ENCODE results near the gene ADARB2. TPM values are rescaled to one million over a fixed set of nuclear protein-coding genes. Genes with fewer than 3 reads are reported as not detected.

ADARB2 gene
- total and polyA plus RNA-seq, 11 donors, result 0.07 to 1.2 (median 0.28) TPM; not detected in 4

DNA sequence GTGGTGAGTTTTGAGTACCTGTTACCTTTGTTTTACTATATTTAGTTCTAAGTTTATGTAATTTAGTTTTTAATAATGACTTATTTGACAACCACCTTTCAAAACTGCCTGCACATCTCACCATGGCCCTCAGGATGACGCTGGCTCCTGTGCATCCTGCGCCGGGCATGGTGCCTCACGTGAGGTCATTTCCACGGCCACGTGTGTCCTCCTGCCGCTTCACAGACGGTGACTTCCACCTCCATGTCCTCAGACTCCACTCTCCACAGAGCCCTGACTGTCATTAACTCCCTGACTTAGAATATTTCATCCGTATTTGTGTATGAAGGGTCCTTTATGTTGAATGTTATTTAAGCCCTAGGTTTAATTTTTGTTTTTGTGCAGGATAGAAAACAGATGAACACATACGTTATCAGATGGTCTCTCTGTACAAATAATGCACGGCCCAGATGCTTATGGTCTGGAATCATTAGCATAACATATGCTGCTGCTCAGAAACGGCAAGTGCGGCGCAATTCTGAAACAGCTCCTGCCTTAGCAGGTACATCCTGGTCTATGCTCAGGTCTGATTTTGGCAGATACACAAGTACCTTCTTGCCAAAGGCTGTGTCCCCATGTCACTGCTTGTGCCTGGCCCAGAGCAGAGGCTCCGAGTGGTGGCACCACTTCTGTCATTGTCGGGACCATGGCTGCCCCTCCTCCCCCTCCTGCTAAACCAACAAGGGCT is 525.3 kb downstream of the ADARB2 start:
- Histone ChIP-seq H3K4me1 (no peaks in the 10 kb centered on the region), H3K27me3 (no peaks in the 10 kb centered on the region), H3K27ac (no peak overlapping the region), H3K4me3 (no peak overlapping the region), H3K36me3 (no peaks in the 10 kb centered on the region), H3K9me3 (no peaks in the 10 kb centered on the region)
- TF ChIP-seq POLR2A (IDR thresholded peaks at IDR 0.05) (no peak), CTCF (IDR thresholded peaks at IDR 0.05) (no peak)
- 81 to 86% (median 83%) methylated on average over 15 to 16 of the region's 16 CpGs for WGBS, 4 donors
- DNase-seq (no peak), ATAC-seq (no peak)
- intact Hi-C loops (cut with DNase I), result no loop called here

DNA sequence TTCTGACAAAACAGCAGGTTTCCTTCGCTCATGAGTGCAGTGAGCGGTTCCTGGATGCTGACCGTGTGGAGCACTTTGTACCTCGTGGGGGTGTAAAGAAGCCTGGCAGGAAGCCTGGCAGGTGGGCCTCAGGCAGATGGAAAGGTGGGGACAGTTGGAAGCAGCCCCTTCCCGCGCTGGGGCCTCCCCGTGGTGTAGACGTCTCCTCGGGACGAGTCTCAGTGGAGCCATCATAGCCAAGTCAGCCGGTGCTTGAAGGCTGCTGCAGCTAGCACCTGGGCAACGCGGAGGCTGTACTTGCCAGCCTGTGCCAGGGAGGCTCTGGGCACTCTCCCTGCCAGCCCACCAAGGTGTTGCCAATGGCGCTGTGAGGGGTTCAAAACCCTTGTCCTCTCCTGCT is 526.7 kb downstream of the ADARB2 start:
- no peak for TF ChIP-seq CTCF (IDR thresholded peaks at IDR 0.05)
- no peak for TF ChIP-seq POLR2A (IDR thresholded peaks at IDR 0.05)
- DNase-seq, result no peak
- H3K36me3 ChIP-seq, result no peaks in the 10 kb centered on the region
- intact Hi-C loops (cut with DNase I), result no loop called here
- no peak overlapping the region for H3K27ac ChIP-seq
- H3K27me3 ChIP-seq, result no peaks in the 10 kb centered on the region
- WGBS, 4 donors, result 56 to 66% (median 65%) methylated on average over 14 of the region's 14 CpGs
- ATAC-seq, result no peak
- no peak overlapping the region for H3K4me3 ChIP-seq
- H3K4me1 ChIP-seq, result no peaks in the 10 kb centered on the region
- no peaks in the 10 kb centered on the region for H3K9me3 ChIP-seq

DNA sequence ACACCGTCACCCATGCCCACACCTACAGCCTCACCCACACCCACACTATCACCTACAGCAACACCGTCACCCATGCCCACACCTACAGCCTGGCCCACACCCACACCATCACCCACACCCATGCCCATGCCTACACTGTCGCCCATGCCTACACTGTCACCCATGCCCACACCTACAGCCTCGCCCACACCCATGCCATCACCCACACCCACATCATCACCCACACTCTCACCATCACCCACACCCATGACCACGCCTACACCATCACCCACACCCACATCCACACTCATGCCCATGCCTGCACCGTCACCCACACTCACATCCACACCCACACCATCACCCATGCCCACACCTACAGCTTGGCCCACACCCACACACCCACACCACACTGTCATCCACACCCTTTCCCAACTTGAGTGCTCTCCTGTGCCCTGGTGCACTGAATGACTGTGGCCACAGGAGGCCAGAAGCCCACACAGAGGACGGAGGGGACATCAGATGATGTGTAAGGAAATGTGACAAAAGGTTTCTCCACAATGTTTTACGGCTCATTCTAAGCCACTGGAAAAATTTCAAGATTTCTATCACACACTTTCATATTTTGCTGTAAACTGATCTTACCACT is 527.9 kb downstream of the ADARB2 start:
- DNase-seq (no peak), ATAC-seq (no peak)
- no peak for TF ChIP-seq POLR2A (IDR thresholded peaks at IDR 0.05)
- TF ChIP-seq CTCF (IDR thresholded peaks at IDR 0.05), result no peak
- Histone ChIP-seq H3K36me3 (no peaks in the 10 kb centered on the region), H3K27ac (no peak overlapping the region), H3K4me1 (no peaks in the 10 kb centered on the region), H3K27me3 (no peaks in the 10 kb centered on the region), H3K4me3 (no peak overlapping the region), H3K9me3 (no peaks in the 10 kb centered on the region)
- WGBS, 4 donors, result 83 to 95% (median 90%) methylated on average over 8 of the region's 8 CpGs
- intact Hi-C loops (cut with DNase I), result no loop called here

DNA sequence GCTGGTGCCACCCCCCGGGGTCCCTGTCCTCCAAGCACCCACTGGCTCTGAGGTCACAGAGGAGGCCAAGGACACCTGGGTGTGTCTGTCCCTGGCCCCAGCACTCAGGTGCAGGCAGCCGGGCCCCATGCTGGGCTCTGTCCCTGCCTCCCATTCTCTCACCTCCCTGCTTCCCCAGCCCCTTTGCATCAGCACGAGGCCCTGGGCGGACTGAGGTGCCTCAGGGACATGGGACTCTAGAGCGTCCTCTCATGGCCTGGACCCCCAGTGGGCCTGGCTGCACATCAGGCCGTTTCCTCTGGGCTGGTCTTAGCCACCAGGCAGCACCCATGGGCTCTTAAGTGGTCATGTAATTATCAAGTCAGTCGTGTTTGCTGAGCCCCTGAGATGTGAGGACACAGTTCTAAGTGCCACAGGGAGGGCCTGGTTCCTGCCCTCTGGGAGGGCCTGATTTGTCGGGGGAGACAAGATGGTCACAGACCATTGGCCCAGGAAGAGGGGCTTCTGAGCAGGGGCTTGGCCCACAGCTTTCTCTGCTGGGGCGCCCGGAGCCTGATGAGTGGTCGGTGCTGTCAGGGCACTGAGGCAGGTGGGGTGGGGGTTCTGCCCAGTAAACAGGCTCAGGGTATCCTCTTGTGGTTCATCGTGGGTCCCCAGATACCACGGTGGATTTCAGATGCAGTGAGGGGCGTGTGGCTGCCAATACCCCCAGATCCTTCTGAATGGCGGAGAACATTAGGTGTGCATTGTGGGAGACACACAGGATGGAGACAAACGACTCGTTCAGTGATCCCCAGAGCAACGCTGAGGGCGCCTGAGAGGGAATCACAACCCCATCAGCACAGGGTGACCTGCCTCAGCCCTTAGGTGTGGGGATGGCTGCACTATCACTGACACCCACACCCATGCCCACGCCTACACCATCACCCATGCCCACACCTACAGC is 528.7 kb downstream of the ADARB2 start:
- TF ChIP-seq CTCF (IDR thresholded peaks at IDR 0.05), result no peak
- TF ChIP-seq POLR2A (IDR thresholded peaks at IDR 0.05), result no peak
- ATAC-seq, result no peak

More for the DNA sequence above, 528.7 kb downstream of the ADARB2 start:
- Histone ChIP-seq H3K4me1 (no peaks in the 10 kb centered on the region), H3K27ac (no peak overlapping the region), H3K4me3 (no peak overlapping the region), H3K36me3 (no peaks in the 10 kb centered on the region), H3K9me3 (no peaks in the 10 kb centered on the region), H3K27me3 (no peaks in the 10 kb centered on the region)
- no peak for DNase-seq
- WGBS, 4 donors, result 86 to 90% (median 88%) methylated on average over 16 to 20 of the region's 20 CpGs
- intact Hi-C loops (cut with DNase I), result no loop called here
